ENCODE data around the gene SPSB1.

SPSB1 gene

DNA sequence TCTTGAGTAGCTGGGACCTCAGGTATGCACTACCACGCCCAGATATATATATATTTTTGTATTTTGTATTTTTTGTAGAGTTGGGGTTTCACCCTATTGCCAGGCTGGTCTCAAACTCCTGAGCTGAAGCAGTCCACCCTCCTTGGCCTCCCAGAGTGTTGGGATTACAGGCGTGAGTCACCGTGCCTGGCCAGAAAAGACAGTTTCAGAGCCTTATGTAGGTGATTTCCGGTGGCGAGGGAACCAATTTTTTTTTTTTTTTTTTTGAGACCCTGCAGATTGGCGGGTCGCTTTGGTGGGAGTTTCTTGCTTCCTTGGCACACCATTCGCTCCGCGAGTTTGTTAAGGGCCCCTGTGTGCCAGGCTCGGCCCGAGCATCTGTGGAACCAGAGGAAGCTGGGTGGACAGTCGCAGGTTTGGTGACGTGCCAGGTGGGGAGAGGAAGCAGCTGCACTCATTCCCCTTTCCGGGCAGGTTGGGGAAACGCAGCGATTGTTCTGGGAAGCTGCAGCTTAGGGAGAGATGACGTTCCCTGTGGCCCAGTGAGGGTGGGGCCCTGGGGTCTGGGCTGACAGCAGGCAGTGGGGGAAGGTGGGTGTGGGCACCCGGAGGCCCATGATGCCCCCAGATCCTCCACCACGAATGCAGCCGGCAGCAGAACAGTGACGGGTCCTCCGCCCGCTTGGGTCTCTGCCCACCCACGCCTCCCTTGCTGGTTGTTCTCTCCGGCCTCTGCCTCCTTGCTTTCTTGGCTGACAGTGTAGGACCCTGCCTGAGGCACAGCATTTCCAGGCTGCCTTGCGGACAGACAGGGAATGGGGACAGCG is 25.1 kb downstream of the SPSB1 start:
- no peak for DNase-seq (ENCODE audit: low read depth, low spot score)

DNA sequence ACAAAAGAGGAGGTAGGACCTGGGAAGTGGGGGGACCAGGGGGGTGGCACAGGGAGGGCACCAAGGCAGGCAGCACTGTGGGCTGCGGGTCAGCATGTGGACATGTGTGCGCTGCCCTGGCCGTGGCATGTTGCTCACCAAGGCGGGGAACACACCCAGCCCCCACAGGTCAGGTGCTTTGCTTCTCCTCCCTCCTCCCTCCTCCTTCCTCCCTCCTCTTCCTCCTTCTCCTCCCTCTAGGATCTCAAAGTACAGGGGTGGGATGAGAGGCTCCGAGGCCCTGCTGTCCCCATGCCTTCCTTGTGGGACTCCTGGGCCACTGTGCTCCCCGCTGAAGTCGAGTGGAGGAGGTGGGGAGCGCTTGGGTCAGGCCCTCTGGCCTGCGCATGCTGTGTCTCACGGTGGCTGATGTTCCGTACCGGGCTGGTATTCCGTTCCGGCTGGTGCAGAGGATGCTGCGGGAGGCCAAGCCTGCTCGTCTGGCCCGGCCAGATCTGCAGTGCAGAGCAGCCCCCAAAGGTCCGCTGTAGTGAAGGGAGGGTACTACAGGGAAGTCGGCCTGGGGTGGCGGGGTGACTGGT is 26.6 kb downstream of the SPSB1 start:
- no peak for DNase-seq (ENCODE audit: low read depth, low spot score)

DNA sequence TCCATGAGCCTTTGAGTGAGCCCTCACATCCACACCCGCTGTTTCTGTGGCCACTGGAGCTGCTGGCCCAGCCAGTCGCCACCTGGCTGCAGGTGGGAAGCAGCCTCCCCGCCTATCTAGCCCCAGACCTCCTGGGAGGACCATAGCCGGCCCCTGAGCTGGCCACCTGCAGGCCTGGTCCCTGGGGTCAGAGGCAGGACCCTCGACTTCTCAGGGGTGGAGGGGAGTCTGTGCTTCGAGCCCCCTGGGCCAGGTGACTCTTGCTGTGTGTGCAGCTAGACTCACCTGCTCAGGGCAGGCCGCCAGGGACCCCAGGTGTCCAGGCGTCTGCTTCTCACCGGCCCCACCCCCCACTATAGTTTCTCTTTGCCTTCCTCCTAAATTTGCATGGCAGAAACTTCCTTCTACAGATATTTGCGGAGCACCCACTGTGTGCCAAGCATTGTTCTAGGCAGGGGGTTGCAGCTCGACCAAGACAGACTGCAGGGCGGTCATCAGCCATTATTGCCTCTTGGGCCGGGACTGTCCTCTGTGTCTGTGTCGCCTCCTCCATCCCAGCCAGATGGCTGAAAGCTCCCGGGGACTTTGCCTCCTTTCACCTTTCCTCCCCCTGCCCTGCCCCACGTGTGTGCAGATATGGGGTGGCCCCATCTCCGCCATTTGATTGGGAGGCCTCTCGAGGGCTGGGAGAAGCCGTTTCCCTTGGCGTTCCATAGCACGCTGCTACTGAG is 27.3 kb downstream of the SPSB1 start:
- no peak for DNase-seq (ENCODE audit: low read depth, low spot score)

DNA sequence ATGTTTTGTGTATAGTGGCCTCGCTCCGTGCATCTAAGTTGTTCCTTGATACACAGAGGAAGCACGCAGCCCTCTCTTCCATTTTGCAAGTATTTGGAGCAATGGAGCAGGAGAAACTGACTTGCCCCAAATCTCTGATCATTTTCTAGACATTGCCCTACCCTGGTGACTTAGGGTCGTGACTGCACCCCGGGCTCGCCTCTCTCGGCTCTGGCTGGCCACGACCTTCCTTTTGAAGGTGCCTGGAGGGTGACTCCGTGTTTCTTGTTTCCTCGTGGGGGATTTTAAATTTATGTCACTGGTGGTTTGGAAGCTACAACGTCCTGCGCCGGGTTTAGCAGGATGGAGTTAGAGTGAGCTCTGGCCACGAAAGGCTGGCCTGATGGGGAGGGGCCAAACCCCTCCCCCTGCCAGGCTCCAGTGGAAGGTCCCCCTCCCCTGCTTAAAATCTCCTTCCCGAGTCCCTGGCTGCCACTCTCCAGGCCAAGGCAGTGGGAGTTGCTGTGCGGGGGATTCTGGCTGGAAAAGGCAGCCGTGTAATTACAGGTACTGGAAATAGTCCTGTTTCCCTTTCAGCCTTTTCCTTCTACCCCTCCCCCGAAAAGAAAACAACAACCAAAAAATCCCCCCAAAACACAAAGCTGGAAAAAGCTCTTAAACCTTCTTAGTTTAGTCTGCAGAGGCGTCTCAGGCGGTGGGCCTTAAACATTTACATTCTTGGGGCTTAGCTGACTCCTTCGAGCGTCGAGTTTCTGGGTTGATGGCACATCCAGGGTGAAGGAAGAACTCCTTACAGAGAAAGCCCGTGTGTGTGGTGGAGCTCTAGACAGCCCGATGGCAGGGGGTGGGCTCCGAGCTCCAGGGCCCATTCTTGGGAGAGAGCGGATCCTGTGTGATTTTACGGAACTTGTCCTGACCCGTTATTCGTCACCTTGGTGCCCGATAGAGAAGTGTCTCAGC is 28.1 kb downstream of the SPSB1 start:
- no peak for DNase-seq (ENCODE audit: low read depth, low spot score)

DNA sequence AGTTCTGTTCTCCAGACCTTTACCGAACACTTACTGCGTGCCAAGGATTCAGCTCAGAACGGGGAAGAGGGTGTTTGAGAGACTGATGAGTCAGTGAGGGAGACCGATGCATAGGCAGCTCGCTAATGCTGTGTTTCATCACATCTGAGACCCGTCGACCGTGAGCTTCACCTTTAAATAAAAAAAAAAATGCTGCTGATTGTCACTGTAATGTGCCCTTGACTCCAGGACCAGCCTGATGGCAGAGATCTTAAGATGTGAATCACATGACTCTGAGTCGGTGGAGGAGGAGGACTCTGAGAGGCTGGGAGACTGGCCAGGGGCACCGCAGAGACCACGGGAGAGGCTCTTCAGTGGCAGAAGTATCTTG is 28.8 kb downstream of the SPSB1 start:
- DNase-seq (ENCODE audit: low read depth, low spot score), result no peak

DNA sequence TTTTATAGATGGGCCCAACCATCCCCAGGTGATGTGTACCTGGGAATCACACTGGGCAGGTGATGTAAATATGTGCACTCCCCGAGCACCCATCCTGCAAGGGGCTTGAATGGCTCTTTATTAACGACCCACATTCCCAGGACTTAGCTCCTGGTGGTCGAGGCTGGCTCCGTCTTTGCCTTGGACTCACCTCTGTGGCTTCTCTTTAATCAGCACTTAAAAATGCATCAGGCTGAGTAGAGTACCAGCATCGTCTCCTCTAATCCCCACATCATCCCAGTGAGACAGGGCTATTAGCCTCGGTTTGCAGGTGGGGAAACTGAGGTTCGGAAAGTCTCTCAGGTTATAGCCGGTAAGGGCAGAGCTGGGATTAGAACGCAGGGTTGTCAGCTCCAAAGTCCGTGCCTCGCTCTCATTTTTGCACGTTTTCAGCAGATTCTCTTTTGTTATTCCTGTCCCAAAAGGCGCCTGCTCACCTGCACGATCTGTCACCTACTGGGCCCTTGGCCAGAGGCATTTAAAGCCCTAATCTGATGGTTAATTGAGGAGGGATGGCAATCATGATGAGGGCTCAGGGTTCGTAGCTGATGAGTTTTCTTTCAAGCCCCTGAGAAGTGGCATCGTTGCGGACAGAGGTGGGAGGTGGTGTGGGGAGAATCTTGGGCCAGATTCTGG is 29.4 kb downstream of the SPSB1 start:
- no peak for DNase-seq (ENCODE audit: low read depth, low spot score)

DNA sequence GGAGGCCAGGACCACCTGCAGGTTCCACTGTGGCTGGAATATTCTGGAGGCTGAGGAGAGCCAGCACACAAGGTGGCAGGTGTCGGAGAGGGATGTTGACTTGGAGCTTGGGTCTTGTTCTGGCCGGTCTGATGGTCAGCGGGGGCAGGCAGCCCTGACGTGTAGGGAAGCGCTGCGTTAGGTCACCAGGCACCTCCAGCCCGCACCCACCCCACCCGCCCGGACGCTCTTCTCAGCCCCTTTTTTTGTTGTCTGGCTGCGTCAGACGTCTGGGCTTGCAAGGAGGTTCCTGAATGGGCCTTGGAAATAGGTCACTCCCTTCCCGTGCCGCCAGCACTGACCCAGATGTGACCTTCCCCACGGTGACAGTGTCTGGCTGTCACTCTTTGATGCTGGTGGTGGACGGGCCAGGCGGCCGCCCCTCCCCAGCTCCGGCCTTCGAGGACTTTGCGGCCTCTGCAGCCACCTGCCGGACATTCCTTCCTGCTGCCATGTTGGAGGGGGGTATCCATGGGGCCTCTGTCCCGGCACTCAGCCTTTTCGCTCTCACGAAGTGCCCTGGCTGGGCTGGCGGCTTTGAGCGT is 30.1 kb downstream of the SPSB1 start:
- no peak for DNase-seq (ENCODE audit: low read depth, low spot score)

DNA sequence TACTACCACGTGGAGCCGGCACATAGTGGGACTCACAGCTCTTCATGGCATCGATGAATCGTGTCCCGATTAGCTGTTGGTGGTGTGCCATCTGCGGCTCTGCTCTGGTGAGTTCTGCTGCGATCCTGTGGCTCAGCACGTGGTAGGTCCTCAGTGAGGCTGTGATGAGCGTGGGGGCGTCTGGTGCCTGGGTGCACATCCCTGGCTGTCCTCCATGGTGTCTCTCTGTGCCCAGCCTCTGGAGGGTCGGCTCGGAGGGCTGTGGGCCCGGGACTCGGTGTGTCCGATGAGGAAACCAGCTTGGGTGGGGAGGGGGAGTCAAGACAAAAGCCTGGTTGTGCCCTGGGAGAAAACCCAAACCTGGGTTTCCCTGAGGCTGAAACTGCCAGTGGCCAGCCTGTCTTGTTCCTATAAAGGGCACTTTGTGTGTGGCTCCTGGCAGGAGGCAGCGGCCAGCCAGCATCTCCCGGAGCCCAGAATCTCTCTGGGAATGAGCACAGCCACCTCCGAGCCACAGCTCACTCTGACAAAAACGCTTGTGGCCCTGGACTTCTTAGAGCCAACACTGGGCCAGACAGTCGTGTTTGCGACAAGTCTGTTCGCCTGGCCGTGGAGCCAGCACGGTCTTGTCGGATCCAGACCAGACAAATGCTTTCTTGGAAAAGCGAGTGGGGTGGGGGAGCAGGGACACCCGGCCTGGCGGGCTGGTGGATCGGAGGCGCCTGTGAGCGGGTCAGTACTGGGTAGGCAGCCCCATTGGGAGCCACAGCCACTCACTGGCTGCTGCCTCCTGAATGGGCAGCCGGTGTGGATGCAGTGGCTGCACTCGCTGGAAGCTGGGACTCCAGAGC is 31.8 kb downstream of the SPSB1 start:
- no peak for DNase-seq (ENCODE audit: low read depth, low spot score)

DNA sequence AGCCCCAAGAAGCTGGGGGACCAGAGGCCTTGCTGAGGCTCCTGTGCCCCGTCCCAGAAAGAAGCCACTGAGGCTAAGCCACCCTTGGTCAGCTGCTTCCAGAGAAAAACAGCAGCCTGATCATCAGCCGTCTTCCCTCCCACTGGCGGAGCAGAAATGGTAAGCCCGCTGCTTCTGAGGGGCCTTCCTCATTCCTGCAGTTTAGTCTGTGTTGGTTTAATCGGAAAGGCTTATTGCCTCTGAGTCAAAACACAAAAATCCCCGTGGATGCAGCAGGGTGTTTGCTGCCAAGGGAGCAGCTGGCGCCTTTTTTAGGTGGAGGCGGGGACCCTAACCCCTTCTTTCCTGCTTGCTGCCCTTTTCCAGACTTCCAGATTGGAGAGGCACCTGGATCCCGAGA is 33.9 kb downstream of the SPSB1 start:
- DNase-seq (ENCODE audit: low read depth, low spot score), result no peak

DNA sequence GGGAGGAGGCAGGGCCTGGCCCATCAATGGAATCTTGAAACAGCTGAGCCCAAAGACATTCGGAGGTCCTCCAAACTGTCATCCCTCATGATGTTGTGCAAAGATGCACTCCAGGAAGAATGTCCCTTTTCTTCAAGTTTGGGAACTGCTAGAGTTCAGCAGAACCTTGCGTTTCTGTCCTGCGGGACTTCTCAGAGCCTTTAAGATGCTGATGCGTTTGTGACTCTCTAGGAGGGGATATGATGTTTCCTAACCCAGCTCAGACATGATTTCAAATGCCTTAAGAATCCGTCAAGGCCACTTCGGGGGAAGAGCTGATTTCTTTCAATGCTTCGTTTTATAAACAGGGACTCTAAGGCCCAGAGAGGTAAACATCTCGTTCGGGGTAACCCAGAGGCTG is 35.5 kb downstream of the SPSB1 start:
- DNase-seq (ENCODE audit: low read depth, low spot score), result no peak

DNA sequence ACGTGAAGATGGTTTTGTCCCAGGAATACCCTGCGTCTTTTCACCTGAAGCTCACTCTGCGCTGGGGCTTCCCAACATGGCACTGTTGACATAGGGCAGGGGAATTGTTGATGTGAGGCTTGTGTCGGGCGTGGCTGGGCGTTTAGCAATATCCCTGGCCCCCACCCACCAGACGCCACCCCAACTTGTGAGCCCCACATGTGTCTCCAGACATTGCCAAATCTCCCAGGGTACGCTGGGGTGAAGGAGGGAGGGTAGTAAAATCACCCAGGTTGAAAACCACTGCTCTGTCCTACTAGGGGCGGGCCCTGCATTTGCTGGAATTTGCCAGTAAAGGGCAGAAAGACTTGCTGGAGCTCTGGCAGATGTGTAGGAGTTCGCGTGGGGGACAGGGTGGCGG is 36.0 kb downstream of the SPSB1 start:
- no peak for DNase-seq (ENCODE audit: low read depth, low spot score)

DNA sequence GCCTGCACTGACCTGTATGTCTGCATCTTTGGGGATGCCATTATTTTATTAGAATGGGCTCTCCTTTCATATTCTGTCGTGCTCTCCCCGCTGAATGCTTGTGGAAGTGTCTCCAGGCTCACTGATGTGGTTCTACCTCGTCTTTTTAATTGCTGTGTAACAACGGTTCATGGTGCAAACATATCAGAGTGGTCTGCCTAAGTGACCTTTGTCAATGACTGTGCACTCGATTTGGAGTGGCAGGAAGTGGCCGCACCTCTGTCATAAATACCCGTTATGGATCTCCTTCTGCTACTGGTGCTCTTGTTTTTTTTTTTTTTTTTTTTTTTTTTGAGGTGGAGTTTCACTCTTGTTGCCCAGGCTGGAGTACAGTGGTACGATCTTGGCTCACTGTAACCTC is 38.3 kb downstream of the SPSB1 start:
- no peak for DNase-seq (ENCODE audit: low read depth, low spot score)

DNA sequence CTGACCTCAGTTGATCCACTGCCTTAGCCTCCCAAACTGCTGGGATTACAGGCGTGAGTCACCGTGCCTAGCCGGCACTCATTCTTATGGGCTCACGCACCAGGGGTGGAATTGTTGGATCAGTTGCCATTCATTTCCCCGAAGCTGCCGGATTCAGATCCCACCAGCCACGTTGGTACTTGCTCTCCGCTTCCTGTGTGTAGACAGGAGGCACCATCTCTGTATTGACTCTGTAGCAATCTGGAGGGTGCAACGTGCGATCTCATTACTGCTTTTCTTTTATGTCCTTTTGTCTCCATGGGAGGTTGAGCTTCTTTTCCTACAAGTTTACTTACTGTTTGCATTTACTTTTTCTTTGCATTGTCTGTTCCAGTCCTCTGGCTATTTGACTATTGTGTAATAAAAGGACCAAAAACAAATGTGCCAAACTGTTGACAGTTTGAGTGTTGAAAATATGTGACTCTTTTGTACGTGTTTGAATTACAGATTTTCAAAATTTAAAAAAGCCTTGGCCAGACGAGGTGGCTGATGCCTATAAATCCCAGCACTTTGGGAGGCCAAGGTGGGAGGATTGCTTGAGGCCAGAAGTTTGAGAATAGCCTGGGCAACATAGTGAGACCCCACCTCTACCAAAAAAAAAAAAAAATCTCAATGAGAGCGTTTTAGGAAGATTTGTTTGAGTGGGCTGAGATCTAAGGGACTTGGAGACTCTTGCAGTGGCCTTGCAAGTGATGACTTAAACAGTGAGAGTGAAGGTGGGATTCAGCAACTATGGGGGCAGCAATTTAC is 39.1 kb downstream of the SPSB1 start:
- DNase-seq (ENCODE audit: low read depth, low spot score), result no peak

DNA sequence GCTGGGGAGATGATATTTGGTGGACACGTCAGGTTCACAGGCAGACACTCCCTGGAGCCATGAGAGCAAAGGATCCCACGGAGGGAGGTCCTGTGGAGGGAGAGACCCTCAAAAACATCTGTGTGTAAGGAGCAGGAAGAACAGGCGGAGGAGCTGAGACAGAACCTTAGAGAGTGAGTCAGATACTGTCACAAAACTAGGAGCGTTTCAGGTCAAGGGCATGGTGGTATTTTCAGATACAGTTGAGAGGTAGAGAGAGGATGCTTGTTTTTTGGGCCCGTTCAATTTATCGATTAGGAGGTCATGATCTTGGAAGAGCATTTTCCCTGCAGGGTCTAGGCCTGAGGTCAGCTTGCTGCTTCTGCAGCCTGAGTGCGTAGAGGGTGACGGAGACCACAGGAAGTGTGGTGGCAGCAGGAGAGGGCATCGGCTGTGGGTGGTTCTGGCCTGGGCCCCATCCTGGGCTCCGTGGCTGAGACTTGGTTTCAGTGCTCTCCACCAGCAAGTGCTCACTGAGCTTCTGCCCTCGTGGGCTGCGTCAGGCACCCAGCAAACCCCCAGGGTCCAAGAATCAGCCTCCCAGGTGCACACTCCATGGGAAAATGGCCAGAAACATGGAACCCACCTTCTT is 39.9 kb downstream of the SPSB1 start:
- DNase-seq (ENCODE audit: low read depth, low spot score), result no peak

DNA sequence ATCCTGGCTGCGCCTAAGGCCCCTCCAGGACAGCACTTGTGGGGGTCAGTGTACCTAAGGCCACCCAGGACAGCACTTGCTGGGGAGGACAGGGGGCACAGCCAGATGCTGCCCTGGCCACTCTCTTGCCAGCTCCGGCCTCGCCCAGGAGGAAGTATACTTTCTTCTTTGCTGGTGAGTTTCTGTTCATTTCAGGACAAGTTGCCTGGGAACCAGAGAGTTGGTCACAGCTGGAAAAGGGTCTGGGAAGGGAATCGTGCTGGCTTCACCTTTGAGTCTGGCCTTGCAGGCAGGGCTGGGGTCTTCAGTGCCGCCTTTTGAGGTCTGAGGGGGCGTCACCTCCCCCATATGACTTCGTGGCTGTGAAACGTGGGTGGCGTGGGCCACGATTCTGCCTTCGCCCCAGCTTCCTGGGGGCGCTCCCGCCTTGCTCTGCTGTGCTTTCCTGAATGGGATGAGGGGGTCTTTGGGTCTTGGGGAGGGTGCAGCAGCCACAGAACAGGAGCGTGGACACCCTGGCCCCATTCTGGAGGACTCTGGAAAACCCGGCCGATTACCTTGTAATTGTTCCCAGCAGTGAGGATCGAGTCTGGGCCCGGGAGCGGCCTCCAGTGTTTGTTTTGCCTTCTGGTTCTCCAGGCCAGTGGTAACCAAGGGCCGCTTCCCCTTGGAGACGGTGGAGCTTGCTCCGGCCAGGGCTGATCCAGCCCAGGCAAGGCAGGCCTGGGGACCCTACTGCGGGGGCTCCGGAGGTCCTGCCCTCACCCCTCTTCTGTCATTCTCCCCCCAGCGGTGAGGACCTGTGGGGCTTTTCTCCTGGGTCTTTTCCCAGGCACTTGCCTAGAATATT is 45.9 kb downstream of the SPSB1 start:
- DNase-seq (ENCODE audit: low read depth, low spot score), result no peak

DNA sequence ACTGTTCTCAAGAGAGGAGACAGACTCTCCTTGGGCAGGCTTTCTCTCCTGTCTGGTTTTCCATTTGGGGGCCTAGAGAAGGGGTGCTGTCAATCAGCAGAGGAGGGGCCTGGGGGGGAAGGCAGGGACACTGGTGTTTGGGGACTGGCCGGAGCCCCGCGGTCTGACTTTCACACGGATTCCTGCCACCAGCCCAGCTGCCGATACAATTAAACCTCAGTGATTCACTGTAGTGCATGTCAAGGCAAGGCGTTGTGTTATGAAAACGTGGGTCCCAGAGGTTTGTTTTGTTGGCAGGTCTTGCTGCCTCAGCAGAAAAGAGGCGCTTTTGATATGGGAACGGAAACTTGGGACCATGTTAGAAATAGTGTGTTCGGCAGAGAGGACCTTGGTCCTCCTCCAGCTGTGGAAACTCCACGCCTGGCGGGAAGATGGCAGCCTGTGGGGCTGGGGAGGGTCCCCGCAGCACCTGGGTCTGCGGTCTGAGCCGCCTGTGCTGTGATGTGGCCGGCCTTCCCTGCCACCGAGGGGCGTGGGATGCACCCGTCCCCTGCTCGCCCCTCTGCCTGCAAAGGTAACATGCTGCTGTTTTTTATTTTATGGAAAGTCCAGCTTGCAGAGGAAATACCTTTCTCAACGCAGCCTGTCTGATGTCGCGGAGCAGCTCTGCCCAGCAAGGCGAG is 47.6 kb downstream of the SPSB1 start:
- DNase-seq (ENCODE audit: low read depth, low spot score), result no peak

DNA sequence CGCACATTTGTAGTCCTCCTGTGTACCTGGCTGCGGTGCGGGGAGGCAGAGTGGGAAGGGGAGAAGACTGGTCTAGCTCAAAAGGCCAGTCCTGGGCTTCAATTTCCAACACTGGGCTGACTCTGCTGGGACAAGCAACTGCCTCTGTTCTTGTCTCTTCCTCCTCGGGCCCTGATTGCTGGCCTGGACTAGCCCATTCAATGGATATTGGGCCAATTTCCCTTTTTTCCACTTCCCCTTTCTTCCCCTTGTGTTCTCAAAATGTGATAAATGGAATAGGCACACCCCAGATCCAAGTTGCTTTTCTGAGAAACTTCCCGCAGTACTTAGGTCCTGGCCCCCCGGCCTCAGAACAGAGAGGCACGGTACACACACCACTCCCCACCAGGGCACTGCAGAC is 48.2 kb downstream of the SPSB1 start:
- no peak for DNase-seq (ENCODE audit: low read depth, low spot score)
